ENCODE results near the gene C1QTNF12. TPM values are rescaled to one million over a fixed set of nuclear protein-coding genes. Genes with fewer than 3 reads are reported as not detected.

C1QTNF12 gene
- total RNA-seq, 2 experiments from 2014 or later, result 2.6 to 4.9 TPM

DNA sequence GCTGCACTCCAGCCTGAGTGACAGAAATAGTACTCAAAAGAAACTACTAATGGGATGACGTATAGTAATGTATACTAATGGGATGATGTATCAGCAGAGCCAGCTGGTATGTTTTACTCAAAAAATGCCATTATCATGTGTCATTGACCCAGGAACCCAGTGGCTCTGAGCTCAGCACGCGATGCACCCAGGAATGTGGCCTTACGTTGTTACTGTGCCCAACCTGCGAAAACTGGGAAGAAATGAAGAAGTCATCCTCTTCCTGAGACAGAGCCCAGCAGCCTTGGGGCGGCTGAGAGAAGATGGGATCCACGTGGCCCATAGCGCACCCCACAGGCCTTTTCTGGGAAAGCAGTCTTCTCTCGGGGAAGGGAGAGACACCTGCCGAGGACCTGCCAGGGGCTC is 18.3 kb upstream of the C1QTNF12 start:
- ChIA-PET POLR2A (no interaction called here), CTCF (interaction anchor here (1.0 to 1.9 kb wide), 3 partner anchors 15 to 142 kb away, joined by 3 to 14 read pairs (median 7); no protein-coding TSS in a partner anchor)
- Mint-ChIP-seq H3K4me3 (no peak overlapping the region), H3K27ac (no peak overlapping the region), H3K27me3 (no peaks in the 10 kb centered on the region), H3K36me3 (ENCODE audit: low read depth) (peaks cover 29% of the 10 kb centered on the region), H3K4me1 (ENCODE audit: low read depth) (peaks cover 16% of the 10 kb centered on the region), H3K9me3 (no peaks in the 10 kb centered on the region)
- DNase-seq (peak; percentile 51), ATAC-seq (peak; percentile 51)
- TF ChIP-seq CTCF (IDR thresholded peaks at IDR 0.05), result no peak
- intact Hi-C loops (cut with micrococcal nuclease), result no loop called here

DNA sequence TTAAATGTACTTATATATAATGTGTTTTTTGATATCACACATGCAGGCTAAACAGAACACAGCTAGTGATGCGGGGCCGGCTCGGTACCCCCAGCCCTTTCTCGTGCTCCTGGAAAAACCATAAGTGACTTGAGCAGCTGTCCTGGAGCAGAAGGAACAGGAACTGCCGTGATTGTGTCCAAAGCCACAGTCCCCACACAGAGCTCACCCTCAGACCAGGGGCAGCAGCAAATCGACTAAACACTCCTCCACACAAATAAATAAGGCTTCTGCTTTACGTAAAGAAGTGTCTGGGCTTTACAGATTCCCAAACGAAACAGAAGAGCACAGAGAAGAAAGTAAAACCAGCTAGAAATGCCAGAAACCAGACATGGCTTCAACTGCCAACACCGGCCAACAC is 17.5 kb upstream of the C1QTNF12 start:
- Mint-ChIP-seq H3K36me3 (ENCODE audit: low read depth) (peaks cover 36% of the 10 kb centered on the region), H3K27me3 (no peaks in the 10 kb centered on the region), H3K4me3 (no peak overlapping the region), H3K9me3 (no peaks in the 10 kb centered on the region), H3K27ac (no peak overlapping the region), H3K4me1 (ENCODE audit: low read depth) (peaks cover 13% of the 10 kb centered on the region)
- DNase-seq (no peak), ATAC-seq (no peak)
- intact Hi-C loops (cut with micrococcal nuclease), result no loop called here
- POLR2A ChIA-PET, result interaction anchor here (0.8 kb wide), 1 partner anchor 9 kb away, joined by 3 read pairs; the partner anchor contains the start of gene UBE2J2
- TF ChIP-seq CTCF (IDR thresholded peaks at IDR 0.05), result no peak
- CTCF ChIA-PET, result interaction anchor here (0.7 to 1.9 kb wide), 4 partner anchors 12 to 143 kb away, joined by 3 to 14 read pairs (median 5); no protein-coding TSS in a partner anchor

DNA sequence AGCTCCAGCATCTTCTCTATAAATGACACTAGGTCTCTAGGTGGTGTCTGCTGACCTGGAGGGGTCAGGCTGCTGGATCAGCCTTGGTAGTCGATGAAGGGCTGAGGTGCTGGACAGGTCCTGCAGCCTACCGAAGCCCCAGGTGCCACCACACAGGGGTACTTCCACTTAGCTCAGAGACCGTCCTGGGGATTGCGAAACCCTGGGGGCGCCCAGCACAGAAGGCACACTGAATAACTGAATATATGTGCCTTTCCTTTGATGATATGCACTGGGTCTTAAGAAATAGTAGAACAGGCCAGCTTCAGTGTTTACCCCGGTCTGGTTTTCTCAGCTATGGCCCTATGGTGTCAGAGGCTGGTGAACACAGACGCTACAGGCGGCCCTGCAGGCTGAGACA is 16.2 kb upstream of the C1QTNF12 start:
- ATAC-seq (no peak), DNase-seq (no peak)
- CTCF ChIA-PET, result no interaction called here
- H3K4me1 Mint-ChIP-seq (ENCODE audit: low read depth), result peaks cover 10% of the 10 kb centered on the region
- POLR2A ChIA-PET, result no interaction called here
- H3K9me3 Mint-ChIP-seq, result no peaks in the 10 kb centered on the region
- H3K4me3 Mint-ChIP-seq, result no peak overlapping the region
- H3K27me3 Mint-ChIP-seq, result no peaks in the 10 kb centered on the region
- TF ChIP-seq CTCF (IDR thresholded peaks at IDR 0.05), result no peak
- intact Hi-C loops (cut with micrococcal nuclease), result no loop called here
- peaks cover 39% of the 10 kb centered on the region for H3K36me3 Mint-ChIP-seq (ENCODE audit: low read depth)
- H3K27ac Mint-ChIP-seq, result no peak overlapping the region

DNA sequence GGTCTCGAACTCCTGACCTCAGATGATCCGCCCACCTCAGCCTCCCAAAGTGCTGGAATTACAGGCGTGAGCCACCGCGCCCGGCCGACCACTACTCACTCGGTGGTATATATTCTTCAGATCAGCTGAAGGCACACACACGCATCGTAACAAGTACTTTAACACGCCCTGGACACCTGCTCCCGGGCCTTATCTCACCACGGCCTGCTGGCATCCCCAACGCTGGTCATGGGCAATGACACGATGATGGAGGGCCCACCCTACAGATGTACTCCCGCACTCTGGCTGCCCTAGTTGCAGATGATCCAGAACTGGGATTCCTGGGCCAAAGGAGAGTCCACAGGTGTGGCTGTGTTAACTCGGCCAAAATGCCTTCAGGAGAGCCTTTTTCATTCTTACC is 15.5 kb upstream of the C1QTNF12 start:
- Mint-ChIP-seq H3K9me3 (no peaks in the 10 kb centered on the region), H3K4me3 (no peak overlapping the region), H3K27ac (no peak overlapping the region), H3K27me3 (no peaks in the 10 kb centered on the region), H3K4me1 (ENCODE audit: low read depth) (peaks cover 10% of the 10 kb centered on the region), H3K36me3 (ENCODE audit: low read depth) (peaks cover 38% of the 10 kb centered on the region)
- no peak for DNase-seq
- ChIA-PET POLR2A (no interaction called here), CTCF (no interaction called here)
- intact Hi-C loops (cut with micrococcal nuclease), result no loop called here
- no peak for TF ChIP-seq CTCF (IDR thresholded peaks at IDR 0.05)
- no peak for ATAC-seq

DNA sequence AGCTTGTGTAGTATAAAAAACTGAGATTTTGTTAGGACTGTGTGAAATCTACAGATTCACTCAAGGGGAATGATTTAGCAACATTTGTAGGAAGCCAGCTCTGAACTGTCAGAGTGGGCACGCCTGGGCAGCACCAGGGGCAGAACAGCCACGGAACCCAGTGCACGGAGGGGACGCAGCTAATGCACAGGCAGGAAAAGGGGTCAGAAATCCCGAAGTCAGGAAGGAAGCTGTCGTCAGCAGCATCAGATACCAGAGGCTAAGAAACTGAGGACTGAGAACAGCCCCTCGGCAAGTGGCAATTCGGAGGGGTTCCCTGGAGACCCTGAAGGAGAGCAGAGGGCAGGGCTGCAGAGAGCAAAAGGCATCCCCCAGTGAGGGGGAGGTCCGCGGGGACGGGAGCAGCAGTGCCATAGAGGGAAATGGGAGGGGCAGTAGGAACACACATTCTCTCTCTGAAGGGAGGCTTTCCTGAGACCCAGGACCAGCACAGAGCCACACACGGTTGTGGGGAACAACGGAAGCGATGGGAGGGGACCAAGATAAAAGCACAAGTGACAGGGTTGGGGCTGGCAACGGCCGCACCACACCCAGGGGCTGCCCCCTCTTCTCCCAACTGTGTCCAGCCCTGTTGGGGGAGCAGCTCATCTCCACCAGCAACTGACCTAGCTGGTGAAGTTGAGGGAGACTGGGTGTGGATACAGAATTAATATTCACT is 14.5 kb upstream of the C1QTNF12 start:
- no peaks in the 10 kb centered on the region for H3K27me3 Mint-ChIP-seq
- intact Hi-C loops (cut with micrococcal nuclease), result no loop called here
- ChIA-PET POLR2A (interaction anchor here (0.8 kb wide), 1 partner anchor 143 kb away, joined by 3 read pairs; no protein-coding TSS in a partner anchor), CTCF (interaction anchor here (1.1 to 1.5 kb wide), 3 partner anchors 10 to 259 kb away, joined by 3 to 11 read pairs (median 4); no protein-coding TSS in a partner anchor)
- no peak for DNase-seq
- H3K4me3 Mint-ChIP-seq, result no peak overlapping the region
- ATAC-seq, result no peak
- H3K9me3 Mint-ChIP-seq, result no peaks in the 10 kb centered on the region
- peaks cover 8% of the 10 kb centered on the region for H3K4me1 Mint-ChIP-seq (ENCODE audit: low read depth)
- peak overlapping the region; percentile 46 for H3K27ac Mint-ChIP-seq
- peaks cover 39% of the 10 kb centered on the region for H3K36me3 Mint-ChIP-seq (ENCODE audit: low read depth)
- no peak for TF ChIP-seq CTCF (IDR thresholded peaks at IDR 0.05)

Data from activated CD8-positive, alpha-beta T cell treated with anti-CD3 and anti-CD28 coated beads for 36 hours (primary cell).